ENCODE data around the gene ARFGEF3.

Gene ARFGEF3

DNA sequence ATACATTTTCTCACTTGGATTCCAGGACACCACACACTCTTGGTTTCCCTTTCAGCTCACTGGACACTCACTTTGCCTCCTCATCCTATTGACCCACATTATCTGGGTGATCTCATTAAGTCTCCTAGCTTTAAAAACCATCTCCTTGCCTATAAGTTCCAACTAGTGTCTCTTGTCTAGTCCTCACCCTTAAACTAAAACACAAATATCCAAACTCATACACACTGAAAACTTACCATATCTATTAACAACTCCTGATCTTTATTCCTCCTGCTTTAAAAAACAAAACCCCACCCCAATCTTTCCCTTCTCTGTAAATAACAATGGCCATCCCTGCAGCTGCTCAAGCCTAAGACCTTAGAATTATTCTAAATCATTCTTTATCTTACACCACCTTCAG is 212.5 kb downstream of the ARFGEF3 start:
- no peak for DNase-seq

DNA sequence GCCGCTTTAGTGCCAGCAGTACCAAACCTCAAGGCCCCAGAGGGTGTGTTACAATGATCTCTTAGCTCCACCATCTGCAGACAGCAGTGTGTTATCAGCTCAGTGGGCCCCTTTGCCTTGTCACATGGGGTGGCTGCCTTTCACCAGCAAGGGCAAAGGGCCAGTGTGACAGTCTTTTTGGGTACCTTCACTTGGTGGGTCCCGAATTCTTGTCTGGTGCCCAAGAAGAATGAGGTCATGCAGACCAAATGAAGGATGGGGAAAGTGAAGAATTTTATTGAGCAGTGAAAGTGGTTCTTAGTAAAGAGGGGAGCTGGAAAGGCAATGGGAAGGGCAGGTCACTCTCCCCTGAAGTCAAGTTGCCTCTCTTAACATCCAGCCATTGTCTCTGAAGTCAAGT is 213.1 kb downstream of the ARFGEF3 start:
- no peak for DNase-seq

DNA sequence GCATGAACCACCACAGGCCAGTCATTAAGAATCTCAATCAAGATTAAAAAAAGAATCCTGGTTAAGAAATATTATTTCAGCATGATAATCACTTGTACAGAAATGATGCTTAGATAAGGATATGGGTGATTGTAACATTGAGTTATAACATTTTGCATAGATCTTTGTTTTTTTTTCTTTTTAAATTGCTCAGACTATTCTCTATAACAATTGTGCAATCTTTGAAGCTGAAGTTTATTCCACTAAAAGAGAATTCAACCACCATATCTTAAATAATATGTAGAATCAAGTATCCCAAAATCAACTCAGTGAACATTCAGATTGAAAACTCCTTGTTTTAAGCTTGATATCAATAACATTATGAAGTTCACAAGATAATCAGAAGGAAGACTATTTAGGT is 215.3 kb downstream of the ARFGEF3 start:
- DNase-seq: no peak

DNA sequence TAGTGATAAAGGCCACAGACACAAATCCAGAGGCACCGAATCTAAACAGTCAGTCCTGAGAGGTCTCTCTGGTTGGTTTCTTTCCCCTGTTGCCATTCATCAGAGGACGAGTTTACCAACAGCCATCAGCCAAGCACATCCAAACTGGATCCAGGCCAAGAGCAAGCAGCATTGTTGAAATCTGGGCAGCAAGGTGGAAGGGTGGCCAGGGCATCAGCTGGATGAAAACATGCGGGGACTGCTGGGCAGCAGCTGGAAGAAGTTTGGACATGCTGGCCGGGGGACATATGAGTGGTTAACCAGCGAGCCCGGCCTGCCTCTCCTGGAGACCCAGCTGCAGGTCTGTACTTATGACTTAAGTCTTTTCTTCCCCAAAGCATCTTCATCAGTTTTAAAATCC is 216.1 kb downstream of the ARFGEF3 start, which contains the start of gene SMIM28:
Gene SMIM28, plus strand, starts transcription at position 62 of the 400 bp plus-strand sequence. Its CDS starts 168 bp downstream, at position 230.
- DNase-seq: no peak

DNA sequence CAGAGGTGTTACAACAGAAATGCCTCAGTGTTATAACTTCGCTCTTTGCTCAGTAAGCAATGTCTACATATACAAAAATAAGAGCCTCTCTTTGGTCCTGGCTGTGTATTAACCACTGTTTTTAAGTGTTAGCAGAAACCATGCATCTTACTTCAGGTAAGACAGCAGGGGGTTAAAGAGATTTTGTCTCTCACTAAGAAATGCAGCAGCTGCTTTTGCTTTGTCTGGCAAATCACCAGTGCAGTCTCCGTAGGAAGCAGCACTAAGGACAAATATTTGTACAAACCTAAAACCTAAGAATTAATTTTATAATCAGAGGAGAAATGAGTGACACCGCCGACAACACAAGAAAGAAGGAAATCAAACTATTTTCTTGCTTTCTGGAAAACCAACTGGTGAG is 216.7 kb downstream of the ARFGEF3 start:
- no peak for DNase-seq

DNA sequence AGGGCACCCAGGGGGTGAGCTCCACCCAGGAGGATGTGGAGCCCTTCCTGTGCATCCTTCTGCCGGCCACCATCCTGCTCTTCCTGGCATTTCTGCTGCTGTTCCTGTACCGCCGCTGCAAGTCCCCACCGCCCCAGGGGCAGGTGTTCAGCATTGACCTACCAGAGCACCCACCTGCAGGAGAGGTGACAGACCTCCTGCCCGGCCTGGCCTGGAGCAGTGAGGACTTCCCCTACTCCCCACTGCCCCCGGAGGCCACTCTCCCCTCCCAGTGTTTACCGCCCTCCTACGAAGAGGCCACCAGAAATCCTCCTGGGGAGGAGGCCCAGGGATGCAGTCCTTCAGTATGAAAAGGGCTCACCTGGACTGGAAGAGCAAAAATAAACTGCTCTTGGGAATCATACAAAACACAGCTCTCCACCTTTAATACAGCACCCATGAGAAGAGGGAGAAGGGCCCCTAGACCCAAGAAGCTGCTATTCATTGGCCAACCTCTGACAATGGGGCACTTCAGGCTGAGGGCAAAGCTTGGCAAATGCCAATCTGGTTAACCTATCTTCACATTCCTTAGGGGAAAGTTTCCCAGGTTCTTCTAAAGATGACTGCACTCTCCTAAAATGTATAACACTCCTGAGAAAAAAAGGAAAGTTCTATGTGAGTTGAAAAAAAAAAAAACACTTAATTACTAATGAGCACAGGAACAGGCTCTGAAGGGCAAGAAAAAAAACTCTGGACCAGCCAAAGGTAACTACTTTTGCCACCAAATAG is 220.9 kb downstream of the ARFGEF3 start:
- no peak for DNase-seq

DNA sequence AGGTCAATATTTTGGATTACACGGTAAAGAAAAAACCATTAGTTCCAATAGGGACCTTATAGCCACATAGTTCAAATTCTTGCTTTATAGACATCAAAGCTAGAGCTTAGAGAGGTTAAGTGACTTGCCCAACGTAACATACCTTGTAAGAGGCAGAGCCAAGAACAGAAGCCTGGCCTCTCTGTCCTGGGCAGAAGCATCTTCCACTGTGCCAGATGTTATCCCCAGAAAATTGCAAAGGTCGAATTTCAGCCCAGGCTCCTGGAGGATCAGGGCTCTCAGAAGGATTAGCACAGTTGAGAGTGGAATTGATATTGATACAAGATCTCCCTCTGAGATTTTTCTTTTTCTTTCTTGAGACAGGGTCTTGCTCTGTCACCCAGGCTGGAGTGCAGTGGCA is 222.0 kb downstream of the ARFGEF3 start:
- no peak for DNase-seq

DNA sequence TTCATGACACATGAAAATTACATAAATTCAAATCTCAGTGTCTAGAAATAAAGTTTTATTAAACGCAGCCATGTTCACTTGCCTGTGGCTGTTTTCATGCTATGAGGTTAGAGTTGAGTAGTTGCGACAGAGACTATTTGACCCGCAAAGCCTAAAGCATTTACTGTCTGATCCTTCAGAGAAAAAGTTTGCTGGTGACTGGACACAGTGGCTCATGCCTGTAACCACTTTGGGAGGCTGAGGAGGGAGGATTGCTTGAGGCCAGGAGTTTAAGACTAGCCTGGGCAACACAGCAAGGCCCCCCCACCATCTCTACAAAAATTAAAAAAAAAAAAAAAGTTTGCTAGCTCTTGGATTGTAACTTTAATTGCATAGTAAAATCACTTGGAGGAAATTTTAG is 225.2 kb downstream of the ARFGEF3 start:
- no peak for DNase-seq

DNA sequence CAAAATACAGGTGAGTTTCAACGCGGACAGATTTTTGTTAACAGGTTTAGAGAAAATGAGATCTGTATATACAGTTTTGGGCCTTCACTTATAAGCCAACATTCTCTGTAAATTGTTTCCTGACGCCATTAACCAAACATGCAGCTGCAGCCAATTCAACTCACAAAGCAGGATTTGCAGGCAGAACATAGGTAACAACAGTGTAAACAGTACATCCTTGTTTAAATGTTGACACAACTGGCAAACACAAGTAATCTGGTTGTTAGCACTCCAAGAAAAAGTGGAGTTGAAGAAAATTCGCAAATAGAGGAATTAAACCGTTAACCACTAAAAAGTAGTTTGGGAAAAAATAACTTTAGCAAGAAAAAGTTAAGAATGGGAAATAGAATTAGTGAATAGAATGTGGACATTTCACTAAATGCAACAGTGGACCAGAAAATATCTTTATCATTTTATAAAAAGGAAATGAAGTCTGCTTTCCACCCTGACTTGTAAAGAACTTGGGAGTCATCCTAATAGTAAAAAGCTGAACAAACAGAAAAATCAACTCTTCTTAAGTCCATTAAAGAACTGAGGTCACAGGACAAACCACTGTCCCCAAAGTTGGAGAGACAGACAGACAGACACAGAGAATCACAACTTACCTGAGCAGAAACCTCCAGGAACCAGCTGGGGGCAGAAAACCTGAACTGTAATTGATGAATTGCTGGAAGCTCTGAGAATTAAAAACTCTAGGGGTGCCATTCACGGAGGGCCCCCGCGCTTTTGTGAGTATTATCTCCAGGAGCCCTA is 226.0 kb downstream of the ARFGEF3 start:
- no peak for DNase-seq

DNA sequence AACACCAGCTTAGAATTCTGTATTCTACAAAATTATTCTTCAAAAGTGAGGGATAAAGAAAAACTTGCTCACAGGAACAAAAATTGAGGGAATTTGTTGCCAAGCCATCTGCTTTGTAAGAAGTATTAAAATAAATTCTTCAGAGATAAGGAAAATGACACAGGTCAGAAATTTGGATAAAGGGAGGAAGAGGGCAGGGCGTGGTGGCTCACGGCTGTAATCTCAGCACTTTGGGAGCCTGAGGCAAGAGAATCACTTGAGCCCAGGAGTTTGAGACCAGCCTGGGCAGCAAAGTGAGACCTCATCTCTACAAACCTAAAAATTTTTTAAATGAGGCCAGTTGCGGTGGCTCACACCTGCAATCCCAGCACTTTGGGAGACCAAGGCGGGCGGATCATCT is 227.8 kb downstream of the ARFGEF3 start:
- DNase-seq: no peak
